ENCODE results near the gene SLBP.

Gene SLBP

GRCh38 chr4:1651609-1652008, 60.5 kb downstream of the SLBP start:
- DNase-seq (ENCODE audit: low spot score) = no peak

DNA sequence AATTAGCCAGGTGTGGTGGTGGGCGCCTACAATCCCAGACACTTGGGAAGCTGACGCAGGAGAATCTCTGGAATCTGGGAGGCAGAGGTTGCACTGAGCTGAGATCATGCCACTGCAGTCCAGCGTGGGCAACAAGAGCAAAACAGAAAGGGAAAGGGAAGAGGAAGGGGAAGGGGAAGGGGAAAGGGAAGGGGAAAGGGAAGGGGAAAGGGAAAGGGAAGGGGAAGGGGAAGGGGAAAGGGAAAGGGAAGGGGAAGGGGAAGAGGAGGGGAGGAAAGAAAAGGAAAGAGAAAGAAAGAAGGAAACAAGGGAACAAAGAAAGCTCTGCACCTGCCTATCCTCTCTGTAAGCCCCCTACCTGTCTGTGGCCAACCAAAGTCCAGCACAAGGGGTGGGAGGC, 63.2 kb downstream of the SLBP start:
- DNase-seq (ENCODE audit: low spot score) = no peak

- DNase-seq (ENCODE audit: low spot score) = no peak
Observed at GRCh38 chr4:1647432-1647831, 64.7 kb downstream of the SLBP start.

DNA sequence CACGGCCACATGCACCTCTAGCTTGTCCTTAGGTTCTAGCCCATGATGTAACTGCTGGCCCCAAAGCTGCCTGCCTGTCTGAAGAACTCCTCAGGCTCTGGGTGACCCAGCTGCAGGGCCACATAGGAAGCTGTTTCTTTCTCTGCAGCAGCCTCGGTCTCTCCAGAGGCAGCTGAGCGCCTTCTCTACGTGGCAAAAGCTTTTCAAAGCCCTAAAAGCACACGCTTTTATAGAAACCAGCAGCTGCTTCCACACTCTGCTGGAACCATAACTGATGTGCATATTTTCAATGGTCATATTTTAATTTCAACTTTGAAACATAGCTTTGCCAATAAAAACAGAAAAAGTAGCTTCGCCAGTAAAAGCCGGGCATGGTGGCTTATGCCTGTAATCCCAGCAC, 65.4 kb downstream of the SLBP start:
- no peak for DNase-seq (ENCODE audit: low spot score)

DNA sequence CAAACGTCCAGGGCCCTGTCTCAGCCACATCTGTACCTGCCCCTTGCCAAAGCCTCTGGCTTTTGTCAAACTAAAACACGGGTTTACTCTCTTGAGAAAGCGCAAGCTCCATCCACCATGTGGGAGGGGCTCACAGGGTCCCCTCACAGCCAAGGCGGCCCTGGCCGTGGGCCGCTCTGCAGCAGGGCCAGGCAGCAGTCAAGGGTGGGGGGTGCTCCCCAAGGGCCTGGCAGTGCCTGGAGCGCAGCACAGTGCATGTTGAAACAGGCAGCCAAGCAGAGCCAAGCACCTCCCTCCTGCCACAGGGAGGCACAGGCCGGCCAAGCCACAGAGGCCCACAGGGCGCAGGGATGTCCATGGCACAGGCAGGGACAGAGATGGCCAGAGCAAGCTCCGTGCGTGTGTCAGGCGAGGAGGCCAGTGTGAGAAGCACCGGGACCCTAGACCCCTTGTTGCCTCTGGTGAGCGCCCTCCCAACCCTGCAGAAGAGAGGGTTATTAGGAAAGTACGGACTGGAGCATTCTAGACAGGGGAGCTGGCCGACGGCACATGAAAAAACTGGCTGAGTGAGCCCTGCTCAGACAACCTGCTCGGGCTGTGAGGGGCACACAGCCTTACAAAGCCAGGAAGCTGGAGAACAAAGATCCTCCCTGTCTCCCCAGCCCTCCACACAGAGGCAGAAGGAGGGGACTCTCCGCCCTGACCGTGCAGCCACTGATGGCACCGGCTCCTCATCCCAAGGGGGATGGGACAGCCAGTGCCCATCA, 67.0 kb downstream of the SLBP start:
- no peak for DNase-seq (ENCODE audit: low spot score)

- DNase-seq (ENCODE audit: low spot score) = no peak
Observed at GRCh38 chr4:1643971-1644735, 68.0 kb downstream of the SLBP start.

All from LoVo (cell line).